HG03025 (cell line): ENCODE data around the gene FRRS1L.

Source experiments
- ATAC-seq: cut with Tn5 transposase; IDR thresholded peaks from one replicate; pipeline ENCODE4 v1.9.1; 2021; ENCODE audit warnings: mild to moderate bottlenecking, moderate library complexity; ENCODE audit not compliant: unreplicated experiment, low FRiP score

Gene FRRS1L

GRCh38 chr9:109176963-109177362, 9.9 kb upstream of the FRRS1L start:
- no peak for ATAC-seq

GRCh38 chr9:109176386-109176785, 9.3 kb upstream of the FRRS1L start:
- ATAC-seq: no peak

- no peak for ATAC-seq
Measured at GRCh38 chr9:109172935-109173334, 5.9 kb upstream of the FRRS1L start.

DNA sequence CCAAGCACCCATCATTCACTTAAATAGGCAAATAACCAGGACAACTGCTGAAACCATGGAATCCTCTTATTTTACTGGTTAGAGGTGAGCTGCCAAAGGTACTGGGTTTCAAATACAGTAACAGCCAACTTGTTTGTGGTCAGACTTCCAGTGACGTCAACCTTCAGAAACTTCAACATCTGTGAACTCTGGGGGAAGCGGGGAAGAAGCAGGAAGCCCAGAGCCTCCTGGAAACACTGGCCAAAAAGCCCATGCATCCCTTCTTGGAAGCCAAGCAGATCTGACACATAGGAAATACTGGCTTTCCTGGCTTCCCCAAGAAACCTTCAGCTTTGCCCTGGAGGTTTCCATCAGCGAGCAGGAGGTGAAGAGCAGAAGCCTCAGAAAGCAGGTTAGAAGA, 4.9 kb upstream of the FRRS1L start:
- ATAC-seq: no peak

DNA sequence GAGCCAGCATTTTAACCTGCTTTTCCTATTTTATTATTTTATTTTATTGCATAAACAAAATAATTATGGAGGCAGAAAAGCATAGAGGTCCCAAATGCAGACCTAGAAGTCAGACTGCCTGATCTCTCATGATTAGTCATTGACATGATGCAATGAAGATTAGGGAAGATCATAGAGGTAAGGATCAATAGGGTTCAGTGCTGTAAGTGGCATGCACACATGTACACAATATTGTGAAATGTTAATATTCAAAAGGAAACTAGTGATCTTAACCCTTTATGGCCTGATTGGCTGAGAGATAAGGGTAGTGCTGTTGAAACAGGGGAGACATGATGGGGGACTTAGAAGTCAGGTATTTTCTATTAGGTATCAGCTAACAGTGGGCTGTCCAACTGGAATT, 1.1 kb upstream of the FRRS1L start:
- ATAC-seq: no peak

DNA sequence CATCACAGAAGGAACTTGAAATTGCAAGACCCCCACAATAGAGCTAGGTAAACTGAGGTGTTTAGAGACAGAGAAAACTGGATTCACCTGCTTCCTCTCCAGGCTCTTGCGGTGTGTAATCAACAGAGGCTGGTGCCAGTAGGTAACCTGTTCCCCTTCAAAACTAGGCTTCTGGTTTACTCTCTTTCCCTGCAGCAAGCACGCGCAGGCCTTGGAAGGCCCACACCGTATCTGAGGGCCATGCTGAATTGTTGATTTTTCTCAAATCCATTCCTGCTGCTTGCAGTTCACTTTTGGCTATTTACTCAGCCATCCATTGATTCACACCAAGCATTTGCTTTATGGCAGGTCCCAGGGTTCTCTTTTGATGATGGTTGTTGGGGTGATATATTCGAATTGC, 667 bp upstream of the FRRS1L start:
- no peak for ATAC-seq

DNA sequence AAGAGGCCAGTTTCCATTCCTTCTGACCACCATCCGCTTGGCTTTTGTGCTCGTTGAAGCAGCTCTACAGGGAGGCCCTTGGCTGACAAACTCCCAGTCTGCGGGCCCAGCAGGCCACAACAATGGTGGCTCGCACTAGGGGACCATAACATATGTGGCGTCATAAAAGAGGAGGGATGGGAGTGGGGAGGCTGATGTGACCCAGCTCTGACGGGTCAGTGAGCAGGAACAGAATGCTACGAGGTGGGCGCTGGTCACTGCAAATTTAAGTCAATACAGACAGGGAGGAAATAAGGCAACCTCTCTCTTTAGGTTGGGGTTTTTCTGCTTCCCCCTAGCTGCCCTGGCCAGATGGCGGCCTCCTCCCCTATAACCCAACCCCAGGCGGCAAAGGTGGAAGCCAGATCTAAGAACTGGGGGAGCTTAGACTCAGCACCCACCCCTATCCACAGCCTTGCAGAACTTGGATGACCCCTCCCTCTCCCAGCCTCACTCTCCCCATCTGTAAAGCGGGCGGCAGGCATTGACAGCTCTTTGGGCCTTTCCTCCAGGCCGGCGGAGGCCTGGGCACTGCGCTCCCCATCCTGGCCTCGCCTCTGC, 778 bp downstream of the FRRS1L start:
- ATAC-seq: no peak

DNA sequence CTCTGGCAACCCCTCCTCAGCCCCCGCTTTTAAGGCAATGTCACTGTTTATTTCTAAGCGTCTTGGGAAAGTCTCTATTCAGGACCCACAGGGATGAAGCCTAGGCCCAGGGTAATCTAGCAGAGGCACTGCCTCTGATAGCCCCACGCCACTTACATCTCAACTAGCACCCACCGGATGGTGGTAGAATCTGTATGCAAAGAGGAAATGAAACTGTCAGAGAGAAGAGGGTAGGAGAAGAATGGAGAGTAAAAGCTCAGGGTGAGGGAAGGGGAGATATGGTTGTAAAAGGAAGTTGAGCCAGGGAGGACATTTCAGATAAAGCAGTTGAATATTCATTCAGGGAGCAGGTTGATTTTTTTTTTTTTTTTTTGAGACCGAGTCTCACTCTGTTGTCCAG, 3.0 kb downstream of the FRRS1L start:
- ATAC-seq: peak; percentile 64

GRCh38 chr9:109163194-109163593, 3.9 kb downstream of the FRRS1L start:
- ATAC-seq: no peak

DNA sequence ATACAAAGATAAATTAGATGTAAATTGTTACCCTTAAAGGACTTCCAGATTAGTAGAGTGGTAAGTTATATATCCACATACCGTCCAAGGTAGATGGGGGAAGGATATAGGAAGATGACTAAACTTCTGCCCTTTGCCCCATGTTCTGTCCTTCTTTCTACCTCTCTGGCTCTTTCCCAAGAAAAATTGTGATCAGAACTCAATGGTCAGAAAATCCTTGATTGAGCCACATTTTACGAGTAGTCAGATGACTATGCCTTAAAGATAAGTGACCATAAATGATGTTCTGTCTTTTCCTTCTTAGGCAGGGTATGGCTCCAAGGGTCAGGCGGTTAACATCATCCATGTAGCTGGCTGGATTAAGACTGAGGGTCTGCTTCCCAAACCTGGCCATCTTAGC, 4.4 kb downstream of the FRRS1L start:
- no peak for ATAC-seq

DNA sequence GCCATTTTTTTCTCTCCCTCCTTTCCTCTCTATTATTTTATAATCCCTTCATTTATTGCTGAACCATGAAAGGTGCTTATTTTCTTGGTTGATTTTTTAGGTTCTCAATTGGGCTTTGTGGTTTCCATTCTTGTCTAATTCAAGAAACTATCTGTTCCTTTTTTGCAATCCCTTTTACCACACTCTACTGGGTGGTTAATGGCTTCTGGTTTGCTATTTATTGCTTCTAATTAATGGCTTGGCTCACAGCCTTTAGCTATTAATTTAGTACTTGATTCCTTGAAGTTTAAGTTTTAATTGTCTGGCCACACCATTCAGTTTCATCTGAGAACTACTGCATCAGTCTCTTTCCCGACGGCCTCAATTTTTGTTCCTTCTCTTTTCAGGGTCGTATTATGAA, 5.6 kb downstream of the FRRS1L start:
- no peak for ATAC-seq

DNA sequence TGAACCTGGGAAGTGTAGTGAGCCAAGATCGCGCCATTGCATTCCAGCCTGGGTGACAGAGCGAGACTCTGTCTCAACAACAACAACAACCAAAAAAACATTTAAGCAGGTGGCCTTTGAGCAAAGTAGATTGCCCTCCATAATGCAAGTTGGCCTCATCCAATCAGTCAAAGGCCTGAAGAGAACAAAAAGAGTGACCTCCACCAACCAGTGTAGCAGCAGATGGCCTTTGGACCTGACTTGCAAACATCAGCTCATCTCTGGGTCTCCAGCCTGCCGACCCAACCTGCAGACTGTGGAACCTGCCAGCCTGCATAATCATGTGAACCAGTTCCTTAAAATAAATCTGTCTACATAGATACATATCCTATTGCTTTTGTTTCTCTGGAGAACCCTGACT, 7.5 kb downstream of the FRRS1L start:
- no peak for ATAC-seq

DNA sequence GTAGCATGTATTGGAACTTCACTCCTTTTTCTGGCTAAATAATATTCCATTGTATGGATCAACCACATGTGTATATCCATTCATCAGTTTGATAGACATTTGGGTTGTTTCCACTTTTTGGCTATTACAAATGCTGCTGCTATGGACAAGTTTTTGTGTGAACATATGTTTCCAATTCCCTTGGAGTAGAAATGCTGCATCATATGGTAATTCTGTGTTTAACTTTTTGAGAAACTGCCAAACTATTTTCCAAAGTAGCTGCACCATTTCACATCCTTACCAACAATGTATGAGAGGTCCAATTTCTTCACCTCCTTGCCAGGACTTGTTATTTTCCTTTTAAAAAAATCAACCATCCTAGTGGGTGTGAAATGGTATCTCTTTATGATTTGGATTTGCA, 8.4 kb downstream of the FRRS1L start:
- no peak for ATAC-seq

DNA sequence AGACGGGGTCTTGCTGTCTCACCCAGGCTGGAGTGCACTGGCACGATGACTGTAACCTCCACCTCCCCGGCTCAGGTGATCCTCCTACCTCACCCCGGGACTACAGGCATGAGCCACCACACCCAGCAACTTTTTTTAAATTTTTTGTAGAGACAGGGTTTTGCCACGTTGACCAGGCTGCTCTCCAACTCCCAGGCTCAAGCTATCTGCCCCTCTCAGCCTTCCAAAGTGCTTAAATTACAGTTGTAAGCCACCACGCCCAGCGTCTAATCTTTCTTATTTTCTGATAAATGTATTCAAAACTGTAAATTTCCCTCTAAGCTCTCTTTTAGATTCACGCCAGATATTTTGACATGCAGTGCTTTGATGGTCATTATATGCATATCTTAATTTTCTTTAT, 10.3 kb downstream of the FRRS1L start:
- ATAC-seq: no peak

DNA sequence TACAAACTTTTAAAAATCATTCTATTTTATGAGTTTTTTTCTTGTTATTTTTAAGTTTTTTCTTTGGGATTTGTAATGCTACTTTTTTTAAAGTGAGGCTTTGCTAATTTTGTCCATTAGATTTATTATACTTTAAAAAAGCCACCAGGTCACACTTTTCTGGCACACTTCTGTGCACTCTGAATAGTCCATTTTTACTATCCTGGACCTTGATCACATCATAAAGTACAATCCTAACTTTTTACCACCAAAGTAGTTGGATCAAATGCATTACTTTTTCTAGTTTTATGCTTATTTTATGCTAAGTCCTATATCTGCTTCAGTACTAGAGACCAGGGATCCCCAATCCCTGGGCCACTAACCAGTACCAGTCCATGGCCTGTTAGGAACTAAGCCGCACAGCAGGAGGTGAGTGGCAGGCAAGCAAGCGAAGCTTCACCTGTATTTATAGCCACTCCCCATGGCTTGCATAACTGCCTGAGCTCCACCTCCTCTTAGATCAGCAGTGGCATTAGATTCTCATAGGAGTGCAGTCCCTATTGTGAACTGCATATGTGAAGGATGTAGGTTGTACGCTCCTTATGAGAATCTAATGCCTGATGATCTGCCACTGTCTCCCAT, 16.0 kb downstream of the FRRS1L start:
- no peak for ATAC-seq

- no peak for ATAC-seq
Measured at GRCh38 chr9:109149722-109150121, 17.3 kb downstream of the FRRS1L start.

GRCh38 chr9:109149089-109149488, 18.0 kb downstream of the FRRS1L start:
- ATAC-seq: no peak

GRCh38 chr9:109145051-109145450, 22.0 kb downstream of the FRRS1L start:
- ATAC-seq: no peak

GRCh38 chr9:109143881-109144562, 23.0 kb downstream of the FRRS1L start:
- ATAC-seq: peak; percentile 83

DNA sequence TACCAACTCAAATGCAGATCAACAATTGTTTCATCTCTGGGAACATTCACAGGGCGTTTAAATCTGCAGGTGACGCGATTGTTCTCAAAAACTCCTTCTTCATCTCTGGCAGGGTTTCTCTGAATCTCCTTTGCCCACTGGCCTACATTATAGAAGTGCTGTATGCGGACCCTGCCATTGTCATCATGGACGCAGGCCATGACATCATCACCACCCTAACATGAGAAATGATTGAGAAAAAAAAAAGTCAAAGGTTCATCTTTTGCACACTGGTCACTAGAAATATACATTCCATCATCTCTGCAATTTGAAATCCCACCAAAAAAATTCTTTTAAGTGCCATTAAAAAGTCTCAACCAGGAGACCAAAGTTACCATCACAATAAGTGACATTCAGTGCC, 25.7 kb downstream of the FRRS1L start:
- ATAC-seq: no peak

- ATAC-seq: no peak
Measured at GRCh38 chr9:109139851-109140250, 27.2 kb downstream of the FRRS1L start.

GRCh38 chr9:109138421-109138820, 28.6 kb downstream of the FRRS1L start:
- ATAC-seq: no peak
